ENCODE measurements around the gene ADH1B. TPM values are rescaled to one million over a fixed set of nuclear protein-coding genes. Genes with fewer than 3 reads are reported as not detected.

The ADH1B gene
- total and polyA plus RNA-seq, 10 of the 15 experiments (the other 5 are each of a cell fraction or from before 2014, with no cell fraction given) = 1.3 TPM; not detected in 9

DNA sequence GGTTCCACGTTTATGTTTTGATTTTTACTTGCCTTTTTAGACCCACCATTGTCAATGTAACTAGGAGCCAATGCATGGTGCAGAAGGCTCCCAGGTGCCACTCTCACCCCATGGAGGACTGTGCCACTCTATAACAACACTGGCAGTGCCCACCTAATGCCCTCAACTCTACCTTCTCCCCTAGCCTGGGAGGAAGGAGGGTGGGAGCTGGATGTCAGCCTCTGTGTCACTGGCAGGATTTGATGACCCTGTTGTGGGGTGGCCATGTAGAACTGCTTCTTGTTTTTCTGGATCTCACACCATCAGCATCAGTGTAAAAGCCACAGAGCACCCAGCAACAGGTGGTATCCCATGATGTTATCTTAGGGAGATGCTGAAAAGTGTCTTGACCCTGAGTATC is 13.7 kb upstream of the ADH1B start:
- intact Hi-C loops (cut with micrococcal nuclease; ENCODE audit: unreplicated experiment) (no loop called here), in situ Hi-C loops (cut with MboI) (no loop called here)
- H3K9me3 ChIP-seq (replicated peaks; ENCODE audit: control insufficient read depth, insufficient read depth, low read length) = no peaks in the 10 kb centered on the region
- BruUV-seq (replicated peaks) = no TSS peak
- ChIA-PET CTCF (no interaction called here), RAD21 (ENCODE audit: unreplicated experiment) (no interaction called here), SMC1A (ENCODE audit: uncharacterized antibody, unreplicated experiment) (no interaction called here), POLR2A (no interaction called here)
- FAIRE-seq (no peak), ATAC-seq (no peak), DNase-seq (ENCODE audit: low read depth, low spot score) (no peak)
- 0% methylated on average over 1 of the region's 1 CpG for WGBS (ENCODE audit: insufficient coverage, insufficient replicate concordance, low lambda C conversion rate, missing lambda C conversion rate)
- no peak overlapping the region for H2AFZ ChIP-seq (ENCODE audit: control insufficient read depth, low read depth, low read length)
- H3K9ac ChIP-seq (ENCODE audit: control insufficient read depth, insufficient read depth, low read length) = no peak overlapping the region
- H3K27ac ChIP-seq (ENCODE audit: control insufficient read depth, insufficient read depth) = no peak overlapping the region
- no peaks in the 10 kb centered on the region for H3K4me1 ChIP-seq (ENCODE audit: control insufficient read depth, insufficient read depth, low read length)
- no peaks in the 10 kb centered on the region for H3K36me3 ChIP-seq (ENCODE audit: control insufficient read depth in 2 of 2, insufficient read depth in 2 of 2, low read length in 1 of 2)
- H3K4me2 ChIP-seq (ENCODE audit: control insufficient read depth, insufficient read depth) = no peak overlapping the region
- H4K20me1 ChIP-seq (ENCODE audit: control insufficient read depth, insufficient read depth) = no peaks in the 10 kb centered on the region
- no peaks in the 10 kb centered on the region for H3K27me3 ChIP-seq (replicated peaks in 1 of 2; ENCODE audit: control insufficient read depth in 2 of 2, insufficient read depth in 2 of 2, low read length in 1 of 2)
- H3K4me3 ChIP-seq = no peak overlapping the region
- H3K79me2 ChIP-seq (ENCODE audit: control insufficient read depth, insufficient read depth, low read length) = no peaks in the 10 kb centered on the region
- TF ChIP-seq, protein P1, sequence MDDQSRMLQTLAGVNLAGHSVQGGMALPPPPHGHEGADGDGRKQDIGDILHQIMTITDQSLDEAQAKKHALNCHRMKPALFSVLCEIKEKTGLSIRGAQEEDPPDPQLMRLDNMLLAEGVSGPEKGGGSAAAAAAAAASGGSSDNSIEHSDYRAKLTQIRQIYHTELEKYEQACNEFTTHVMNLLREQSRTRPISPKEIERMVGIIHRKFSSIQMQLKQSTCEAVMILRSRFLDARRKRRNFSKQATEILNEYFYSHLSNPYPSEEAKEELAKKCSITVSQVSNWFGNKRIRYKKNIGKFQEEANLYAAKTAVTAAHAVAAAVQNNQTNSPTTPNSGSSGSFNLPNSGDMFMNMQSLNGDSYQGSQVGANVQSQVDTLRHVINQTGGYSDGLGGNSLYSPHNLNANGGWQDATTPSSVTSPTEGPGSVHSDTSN (IDR thresholded peaks at IDR 0.05; ENCODE audit: insufficient replicate concordance, low read depth, low read length) = no peak
- TF ChIP-seq FOS (IDR thresholded peaks at IDR 0.05; ENCODE audit: borderline replicate concordance, extremely low read depth, insufficient read length) = no peak
- TF ChIP-seq LARP7 (IDR thresholded peaks at IDR 0.05) = no peak
- TF ChIP-seq RAD21 (IDR thresholded peaks at IDR 0.05; ENCODE audit: insufficient read depth, low read depth, low read length) = no peak
- TF ChIP-seq, protein P2, sequence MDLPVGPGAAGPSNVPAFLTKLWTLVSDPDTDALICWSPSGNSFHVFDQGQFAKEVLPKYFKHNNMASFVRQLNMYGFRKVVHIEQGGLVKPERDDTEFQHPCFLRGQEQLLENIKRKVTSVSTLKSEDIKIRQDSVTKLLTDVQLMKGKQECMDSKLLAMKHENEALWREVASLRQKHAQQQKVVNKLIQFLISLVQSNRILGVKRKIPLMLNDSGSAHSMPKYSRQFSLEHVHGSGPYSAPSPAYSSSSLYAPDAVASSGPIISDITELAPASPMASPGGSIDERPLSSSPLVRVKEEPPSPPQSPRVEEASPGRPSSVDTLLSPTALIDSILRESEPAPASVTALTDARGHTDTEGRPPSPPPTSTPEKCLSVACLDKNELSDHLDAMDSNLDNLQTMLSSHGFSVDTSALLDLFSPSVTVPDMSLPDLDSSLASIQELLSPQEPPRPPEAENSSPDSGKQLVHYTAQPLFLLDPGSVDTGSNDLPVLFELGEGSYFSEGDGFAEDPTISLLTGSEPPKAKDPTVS (IDR thresholded peaks at IDR 0.05; ENCODE audit: low read depth, low read length) = no peak
- TF ChIP-seq, protein P3, sequence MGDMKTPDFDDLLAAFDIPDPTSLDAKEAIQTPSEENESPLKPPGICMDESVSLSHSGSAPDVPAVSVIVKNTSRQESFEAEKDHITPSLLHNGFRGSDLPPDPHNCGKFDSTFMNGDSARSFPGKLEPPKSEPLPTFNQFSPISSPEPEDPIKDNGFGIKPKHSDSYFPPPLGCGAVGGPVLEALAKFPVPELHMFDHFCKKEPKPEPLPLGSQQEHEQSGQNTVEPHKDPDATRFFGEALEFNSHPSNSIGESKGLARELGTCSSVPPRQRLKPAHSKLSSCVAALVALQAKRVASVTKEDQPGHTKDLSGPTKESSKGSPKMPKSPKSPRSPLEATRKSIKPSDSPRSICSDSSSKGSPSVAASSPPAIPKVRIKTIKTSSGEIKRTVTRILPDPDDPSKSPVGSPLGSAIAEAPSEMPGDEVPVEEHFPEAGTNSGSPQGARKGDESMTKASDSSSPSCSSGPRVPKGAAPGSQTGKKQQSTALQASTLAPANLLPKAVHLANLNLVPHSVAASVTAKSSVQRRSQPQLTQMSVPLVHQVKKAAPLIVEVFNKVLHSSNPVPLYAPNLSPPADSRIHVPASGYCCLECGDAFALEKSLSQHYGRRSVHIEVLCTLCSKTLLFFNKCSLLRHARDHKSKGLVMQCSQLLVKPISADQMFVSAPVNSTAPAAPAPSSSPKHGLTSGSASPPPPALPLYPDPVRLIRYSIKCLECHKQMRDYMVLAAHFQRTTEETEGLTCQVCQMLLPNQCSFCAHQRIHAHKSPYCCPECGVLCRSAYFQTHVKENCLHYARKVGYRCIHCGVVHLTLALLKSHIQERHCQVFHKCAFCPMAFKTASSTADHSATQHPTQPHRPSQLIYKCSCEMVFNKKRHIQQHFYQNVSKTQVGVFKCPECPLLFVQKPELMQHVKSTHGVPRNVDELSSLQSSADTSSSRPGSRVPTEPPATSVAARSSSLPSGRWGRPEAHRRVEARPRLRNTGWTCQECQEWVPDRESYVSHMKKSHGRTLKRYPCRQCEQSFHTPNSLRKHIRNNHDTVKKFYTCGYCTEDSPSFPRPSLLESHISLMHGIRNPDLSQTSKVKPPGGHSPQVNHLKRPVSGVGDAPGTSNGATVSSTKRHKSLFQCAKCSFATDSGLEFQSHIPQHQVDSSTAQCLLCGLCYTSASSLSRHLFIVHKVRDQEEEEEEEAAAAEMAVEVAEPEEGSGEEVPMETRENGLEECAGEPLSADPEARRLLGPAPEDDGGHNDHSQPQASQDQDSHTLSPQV (IDR thresholded peaks at IDR 0.05) = no peak
- no peak for TF ChIP-seq MYC (IDR thresholded peaks at IDR 0.05; ENCODE audit: insufficient read depth, insufficient read length, insufficient replicate concordance, low read length, severe bottlenecking)
- no peak for TF ChIP-seq KAT2A (conservative IDR thresholded peaks at IDR 0.05; ENCODE audit: control insufficient read depth, low read depth, low read length)
- no peak for TF ChIP-seq ESRRA (IDR thresholded peaks at IDR 0.05; ENCODE audit: low read length)
- TF ChIP-seq NBN (IDR thresholded peaks at IDR 0.05) = no peak
- TF ChIP-seq RB1 (IDR thresholded peaks at IDR 0.05; ENCODE audit: borderline replicate concordance) = no peak
- no peak for TF ChIP-seq JUND (IDR thresholded peaks at IDR 0.05; ENCODE audit: low read depth, low read length)
- no peak for TF ChIP-seq RELA (IDR thresholded peaks at IDR 0.05; ENCODE audit: borderline replicate concordance, partially characterized antibody)
- TF ChIP-seq IKZF1 (conservative IDR thresholded peaks at IDR 0.05) = no peak
- no peak for TF ChIP-seq EGR1 (IDR thresholded peaks at IDR 0.05; ENCODE audit: borderline replicate concordance in 1 of 2, low read depth in 2 of 2, low read length in 2 of 2)
- no peak for TF ChIP-seq HCFC1 (IDR thresholded peaks at IDR 0.05; ENCODE audit: low read length)
- no peak for TF ChIP-seq NFYA (IDR thresholded peaks at IDR 0.05; ENCODE audit: borderline replicate concordance, low read depth, low read length)
- no peak for TF ChIP-seq SIN3A (IDR thresholded peaks at IDR 0.05; ENCODE audit: low read depth, low read length)

Measured in GM12878 (cell line).